Right lobe of liver (tissue), 4 donors: ENCODE measurements around the gene RANBP3.

Source experiments
- CTCF ChIP-seq, 4 donors: fragments of 200-600 bp in 3 of 4; fragments of 450-650 bp in 1 of 4; IDR thresholded peaks; one replicate each; pipeline versions ENCODE4 v1.5.1 to v1.8.0; 2016 to 2022; ENCODE audit warnings: antibody characterized with exemption in 4 of 4, mild to moderate bottlenecking in 2 of 4
- POLR2A ChIP-seq: fragments of 450-650 bp; IDR thresholded peaks from one replicate; pipeline ENCODE4 v1.6.1; 2017; ENCODE audit warnings: antibody characterized with exemption, mild to moderate bottlenecking
- donor health status: DM: no; HTN: no; CAD: no.
- donor health status: DM: no; HTN: no; CAD: no.
- donor health status: DM: no; HTN: yes; CAD: no.

DNA sequence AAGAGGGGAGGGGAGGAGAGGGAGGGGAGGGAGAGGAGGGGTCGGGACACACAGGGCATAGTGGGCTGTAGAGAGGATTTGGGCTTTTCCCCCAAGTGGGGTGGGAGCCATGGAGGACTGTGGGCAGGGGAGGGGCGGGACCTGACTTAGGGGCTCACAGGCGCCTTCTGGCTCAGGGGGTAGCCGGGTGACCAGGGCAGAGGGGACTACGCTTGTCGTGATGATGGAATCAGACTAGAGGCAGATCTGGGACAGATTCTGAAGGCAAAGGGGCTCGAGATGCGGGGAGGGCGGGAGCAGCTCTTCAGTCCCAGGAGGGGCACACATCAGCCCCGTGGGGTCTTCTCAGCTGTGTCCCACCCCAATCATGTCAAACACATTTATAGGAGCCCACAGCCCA is 87.8 kb downstream of the RANBP3 start:
- TF ChIP-seq CTCF (IDR thresholded peaks at IDR 0.05) = no peak
- no peak for TF ChIP-seq POLR2A
